ENCODE results near the gene NEDD9. TPM values are rescaled to one million over a fixed set of nuclear protein-coding genes. Genes with fewer than 3 reads are reported as not detected.

NEDD9 gene
- total and polyA plus RNA-seq, 2 donors (not counting 1 experiment from before 2014, with no cell fraction given): 38.9 to 46.2 TPM

DNA sequence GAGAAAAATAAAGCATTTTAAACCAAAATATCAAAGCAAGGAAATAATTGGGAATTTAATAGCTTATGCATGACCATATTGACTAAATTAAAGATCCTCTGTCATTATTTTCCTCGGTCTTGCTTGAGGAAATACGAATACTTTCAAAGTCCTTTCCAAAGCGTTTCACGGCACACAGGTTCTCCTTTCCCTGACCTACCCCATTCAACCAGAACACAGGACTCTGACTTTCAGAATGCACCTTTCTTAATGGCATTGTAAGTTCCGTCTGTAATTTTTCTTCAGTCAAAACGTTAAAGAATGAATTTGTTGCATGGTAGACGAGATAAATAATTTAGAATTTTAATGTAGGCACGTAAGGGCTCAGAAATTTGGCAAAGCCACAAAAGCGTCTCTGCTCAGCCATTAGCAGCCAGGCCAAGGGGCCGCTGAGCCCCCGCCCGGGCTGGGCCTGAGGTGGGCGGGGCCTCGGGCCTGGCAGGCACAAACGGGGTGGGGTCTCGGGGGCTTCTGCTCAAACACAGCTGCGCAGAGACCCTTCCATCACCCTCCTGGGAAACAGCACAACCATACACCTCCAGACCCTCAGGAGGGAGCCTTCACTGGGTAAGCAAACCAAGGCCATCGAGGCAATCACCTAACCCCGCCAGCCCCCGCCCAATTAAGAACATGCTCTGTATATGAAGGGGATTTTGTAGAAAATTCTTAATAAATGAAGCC, 3.4 kb downstream of the NEDD9 start:
- no peak overlapping the region for H3K9ac ChIP-seq (ENCODE audit: low read length)
- DNase-seq (no peak), ATAC-seq (ENCODE audit: low read depth) (no peak)
- no peak overlapping the region for H2AFZ ChIP-seq (ENCODE audit: insufficient read depth, low read depth, low read length, poor library complexity, severe bottlenecking)
- Mint-ChIP-seq H3K27me3 (no peaks in the 10 kb centered on the region), H3K9me3 (ENCODE audit: insufficient read depth) (no peaks in the 10 kb centered on the region), H3K4me3 (no peak overlapping the region), H3K4me1 (peaks cover 51% of the 10 kb centered on the region), H3K27ac (no peak overlapping the region)
- no peak overlapping the region for H3K4me2 ChIP-seq (replicated peaks; ENCODE audit: low read depth, low read length, poor library complexity, severe bottlenecking)
- H4K20me1 ChIP-seq (ENCODE audit: control insufficient read depth, insufficient read depth, low read length, poor library complexity, severe bottlenecking): peaks cover 22% of the 10 kb centered on the region
- CTCF ChIA-PET: interaction anchor here (2.6 kb wide), 1 partner anchor 267 kb away, joined by 15 read pairs; no protein-coding TSS in a partner anchor
- intact Hi-C loops (cut with micrococcal nuclease): no loop called here
- no peak overlapping the region for H3K4me3 ChIP-seq (ENCODE audit: control extremely low read depth in 1 of 5, extremely low read depth in 1 of 5, insufficient read depth in 1 of 5, low read depth in 2 of 5, low read length in 4 of 5)
- WGBS (ENCODE audit: insufficient coverage): 94% methylated on average over 15 of the region's 20 CpGs
- POLR2A ChIA-PET: no interaction called here
- no peak overlapping the region for H3K27ac ChIP-seq (ENCODE audit: low read length in 2 of 2)
- no peaks in the 10 kb centered on the region for H3K9me3 ChIP-seq (ENCODE audit: control extremely low read depth in 1 of 3, control insufficient read depth in 2 of 3, insufficient read depth in 1 of 3, low read length in 2 of 3)
- no peaks in the 10 kb centered on the region for H3K27me3 ChIP-seq (replicated peaks in 1 of 4; ENCODE audit: control extremely low read depth in 1 of 4, control insufficient read depth in 3 of 4, insufficient read depth in 4 of 4, low read length in 3 of 4)
- peaks cover 80% of the 10 kb centered on the region for H3K79me2 ChIP-seq (ENCODE audit: control insufficient read depth, insufficient read depth, low read length)
- peaks cover 0 to 13% of the 10 kb centered on the region in 2 experiments for H3K36me3 ChIP-seq (replicated peaks in 1 of 2; ENCODE audit: control extremely low read depth in 1 of 2, control insufficient read depth in 1 of 2, extremely low read depth in 1 of 2, insufficient read depth in 2 of 2, low read length in 1 of 2)
- TF ChIP-seq CTCF (IDR thresholded peaks at IDR 0.05) (no peak), EZH2 (IDR thresholded peaks at IDR 0.05; ENCODE audit: borderline replicate concordance, insufficient read depth, low read depth, low read length, poor library complexity, severe bottlenecking) (no peak)
- peaks cover 32 to 33% of the 10 kb centered on the region in 2 donors for H3K4me1 ChIP-seq (ENCODE audit: control insufficient read depth in 2 of 2, insufficient read depth in 2 of 2, low read length in 2 of 2)

- Histone ChIP-seq H3K4me1 (ENCODE audit: control insufficient read depth in 2 of 2, insufficient read depth in 2 of 2, low read length in 2 of 2) (peaks cover 24 to 30% of the 10 kb centered on the region in 2 donors), H3K9me3 (ENCODE audit: control extremely low read depth in 1 of 3, control insufficient read depth in 2 of 3, insufficient read depth in 1 of 3, low read length in 2 of 3) (no peaks in the 10 kb centered on the region), H3K27me3 (replicated peaks in 1 of 4; ENCODE audit: control extremely low read depth in 1 of 4, control insufficient read depth in 3 of 4, insufficient read depth in 4 of 4, low read length in 3 of 4) (no peaks in the 10 kb centered on the region), H3K9ac (ENCODE audit: low read length) (no peak overlapping the region), H4K20me1 (ENCODE audit: control insufficient read depth, insufficient read depth, low read length, poor library complexity, severe bottlenecking) (peaks cover 23% of the 10 kb centered on the region), H3K79me2 (ENCODE audit: control insufficient read depth, insufficient read depth, low read length) (peaks cover 90% of the 10 kb centered on the region), H3K4me3 (ENCODE audit: control extremely low read depth in 1 of 5, extremely low read depth in 1 of 5, insufficient read depth in 1 of 5, low read depth in 2 of 5, low read length in 4 of 5) (no peak overlapping the region), H3K4me2 (replicated peaks; ENCODE audit: low read depth, low read length, poor library complexity, severe bottlenecking) (no peak overlapping the region), H3K36me3 (replicated peaks in 1 of 2; ENCODE audit: control extremely low read depth in 1 of 2, control insufficient read depth in 1 of 2, extremely low read depth in 1 of 2, insufficient read depth in 2 of 2, low read length in 1 of 2) (peaks cover 0 to 14% of the 10 kb centered on the region in 2 experiments), H3K27ac (ENCODE audit: low read length in 2 of 2) (no peak overlapping the region), H2AFZ (ENCODE audit: insufficient read depth, low read depth, low read length, poor library complexity, severe bottlenecking) (no peak overlapping the region)
- no peaks in the 10 kb centered on the region for H3K9me3 Mint-ChIP-seq (ENCODE audit: insufficient read depth)
- H3K27me3 Mint-ChIP-seq: no peaks in the 10 kb centered on the region
- no peak for ATAC-seq (ENCODE audit: low read depth)
- peaks cover 49% of the 10 kb centered on the region for H3K4me1 Mint-ChIP-seq
- intact Hi-C loops (cut with micrococcal nuclease): no loop called here
- no peak overlapping the region for H3K27ac Mint-ChIP-seq
- H3K4me3 Mint-ChIP-seq: no peak overlapping the region
- TF ChIP-seq EZH2 (IDR thresholded peaks at IDR 0.05; ENCODE audit: borderline replicate concordance, insufficient read depth, low read depth, low read length, poor library complexity, severe bottlenecking) (no peak), CTCF (IDR thresholded peaks at IDR 0.05) (no peak)
- ChIA-PET CTCF (no interaction called here), POLR2A (no interaction called here)
- no peak for DNase-seq
- WGBS (ENCODE audit: insufficient coverage): 87% methylated on average over 5 of the region's 5 CpGs
Observed at GRCh38 chr6:11227698-11228097, 4.8 kb downstream of the NEDD9 start.

All from B cell (primary cell).